ENCODE measurements around the gene ERGIC3. TPM values are rescaled to one million over a fixed set of nuclear protein-coding genes. Genes with fewer than 3 reads are reported as not detected.

Gene ERGIC3
- total and polyA plus RNA-seq, 2 donors (not counting 1 experiment from before 2014, with no cell fraction given), result 191 to 254 TPM

DNA sequence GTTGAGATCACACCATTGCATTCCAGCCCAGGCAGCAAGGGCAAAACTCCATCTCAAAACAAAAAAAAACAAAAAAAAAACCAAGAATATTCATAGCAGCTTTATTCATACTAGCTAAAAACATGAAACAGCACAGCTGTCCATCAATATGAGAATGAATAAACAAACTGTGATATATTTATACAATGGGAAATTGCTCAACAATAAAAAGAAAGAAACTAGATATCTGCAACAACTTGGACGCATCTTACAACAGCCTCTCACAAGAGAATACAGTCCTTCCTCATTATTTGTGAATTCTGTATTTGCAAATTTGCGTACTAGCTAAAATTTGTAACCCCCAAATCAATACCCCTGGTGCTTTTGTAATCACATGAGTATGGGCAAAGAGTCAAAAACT is 45.6 kb downstream of the ERGIC3 start:
- Histone ChIP-seq H3K9me3 (ENCODE audit: control extremely low read depth in 1 of 3, control insufficient read depth in 2 of 3, insufficient read depth in 1 of 3, low read length in 2 of 3) (peaks cover 0 to 7% (median 0%) of the 10 kb centered on the region in 3 donors), H2AFZ (ENCODE audit: insufficient read depth, low read depth, low read length, poor library complexity, severe bottlenecking) (no peak overlapping the region), H4K20me1 (ENCODE audit: control insufficient read depth, insufficient read depth, low read length, poor library complexity, severe bottlenecking) (no peaks in the 10 kb centered on the region), H3K4me3 (ENCODE audit: control extremely low read depth in 1 of 5, extremely low read depth in 1 of 5, insufficient read depth in 1 of 5, low read depth in 2 of 5, low read length in 4 of 5) (no peak overlapping the region), H3K27ac (ENCODE audit: low read length in 2 of 2) (no peak overlapping the region), H3K79me2 (ENCODE audit: control insufficient read depth, insufficient read depth, low read length) (no peaks in the 10 kb centered on the region), H3K4me2 (replicated peaks; ENCODE audit: low read depth, low read length, poor library complexity, severe bottlenecking) (no peak overlapping the region), H3K9ac (ENCODE audit: low read length) (no peak overlapping the region), H3K4me1 (ENCODE audit: control insufficient read depth in 2 of 2, insufficient read depth in 2 of 2, low read length in 2 of 2) (no peaks in the 10 kb centered on the region), H3K27me3 (replicated peaks in 1 of 4; ENCODE audit: control extremely low read depth in 1 of 4, control insufficient read depth in 3 of 4, insufficient read depth in 4 of 4, low read length in 3 of 4) (no peaks in the 10 kb centered on the region), H3K36me3 (replicated peaks in 1 of 2; ENCODE audit: control extremely low read depth in 1 of 2, control insufficient read depth in 1 of 2, extremely low read depth in 1 of 2, insufficient read depth in 2 of 2, low read length in 1 of 2) (no peaks in the 10 kb centered on the region)
- Mint-ChIP-seq H3K27ac (no peak overlapping the region), H3K27me3 (peaks cover 8% of the 10 kb centered on the region), H3K4me3 (no peak overlapping the region), H3K9me3 (ENCODE audit: insufficient read depth) (no peaks in the 10 kb centered on the region), H3K4me1 (no peaks in the 10 kb centered on the region)
- CTCF ChIA-PET, result interaction anchor here (0.6 kb wide), 1 partner anchor 313 kb away, joined by 3 read pairs; no protein-coding TSS in a partner anchor
- WGBS (ENCODE audit: insufficient coverage), result no CpG with 5 or more reads among the region's 2 CpGs
- intact Hi-C loops (cut with micrococcal nuclease), result no loop called here
- TF ChIP-seq EZH2 (IDR thresholded peaks at IDR 0.05; ENCODE audit: borderline replicate concordance, insufficient read depth, low read depth, low read length, poor library complexity, severe bottlenecking), result no peak
- TF ChIP-seq, protein P1, sequence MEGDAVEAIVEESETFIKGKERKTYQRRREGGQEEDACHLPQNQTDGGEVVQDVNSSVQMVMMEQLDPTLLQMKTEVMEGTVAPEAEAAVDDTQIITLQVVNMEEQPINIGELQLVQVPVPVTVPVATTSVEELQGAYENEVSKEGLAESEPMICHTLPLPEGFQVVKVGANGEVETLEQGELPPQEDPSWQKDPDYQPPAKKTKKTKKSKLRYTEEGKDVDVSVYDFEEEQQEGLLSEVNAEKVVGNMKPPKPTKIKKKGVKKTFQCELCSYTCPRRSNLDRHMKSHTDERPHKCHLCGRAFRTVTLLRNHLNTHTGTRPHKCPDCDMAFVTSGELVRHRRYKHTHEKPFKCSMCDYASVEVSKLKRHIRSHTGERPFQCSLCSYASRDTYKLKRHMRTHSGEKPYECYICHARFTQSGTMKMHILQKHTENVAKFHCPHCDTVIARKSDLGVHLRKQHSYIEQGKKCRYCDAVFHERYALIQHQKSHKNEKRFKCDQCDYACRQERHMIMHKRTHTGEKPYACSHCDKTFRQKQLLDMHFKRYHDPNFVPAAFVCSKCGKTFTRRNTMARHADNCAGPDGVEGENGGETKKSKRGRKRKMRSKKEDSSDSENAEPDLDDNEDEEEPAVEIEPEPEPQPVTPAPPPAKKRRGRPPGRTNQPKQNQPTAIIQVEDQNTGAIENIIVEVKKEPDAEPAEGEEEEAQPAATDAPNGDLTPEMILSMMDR (IDR thresholded peaks at IDR 0.05), result no peak
- DNase-seq, result no peak
- no peak for ATAC-seq (ENCODE audit: low read depth)
- POLR2A ChIA-PET, result no interaction called here

GRCh38 chr20:35588397-35588796 is 46.5 kb downstream of the ERGIC3 start:
- H3K4me3 Mint-ChIP-seq, result no peak overlapping the region
- Histone ChIP-seq H3K79me2 (ENCODE audit: control insufficient read depth, insufficient read depth, low read length) (no peaks in the 10 kb centered on the region), H3K4me1 (ENCODE audit: control insufficient read depth in 2 of 2, insufficient read depth in 2 of 2, low read length in 2 of 2) (no peaks in the 10 kb centered on the region), H3K4me2 (replicated peaks; ENCODE audit: low read depth, low read length, poor library complexity, severe bottlenecking) (no peak overlapping the region), H4K20me1 (ENCODE audit: control insufficient read depth, insufficient read depth, low read length, poor library complexity, severe bottlenecking) (no peaks in the 10 kb centered on the region), H3K27ac (ENCODE audit: low read length in 2 of 2) (no peak overlapping the region), H3K27me3 (replicated peaks in 1 of 4; ENCODE audit: control extremely low read depth in 1 of 4, control insufficient read depth in 3 of 4, insufficient read depth in 4 of 4, low read length in 3 of 4) (no peaks in the 10 kb centered on the region), H3K9ac (ENCODE audit: low read length) (no peak overlapping the region), H3K9me3 (ENCODE audit: control extremely low read depth in 1 of 3, control insufficient read depth in 2 of 3, insufficient read depth in 1 of 3, low read length in 2 of 3) (no peaks in the 10 kb centered on the region), H2AFZ (ENCODE audit: insufficient read depth, low read depth, low read length, poor library complexity, severe bottlenecking) (no peak overlapping the region), H3K4me3 (ENCODE audit: control extremely low read depth in 1 of 5, extremely low read depth in 1 of 5, insufficient read depth in 1 of 5, low read depth in 2 of 5, low read length in 4 of 5) (no peak overlapping the region), H3K36me3 (replicated peaks in 1 of 2; ENCODE audit: control extremely low read depth in 1 of 2, control insufficient read depth in 1 of 2, extremely low read depth in 1 of 2, insufficient read depth in 2 of 2, low read length in 1 of 2) (no peaks in the 10 kb centered on the region)
- DNase-seq, result no peak
- intact Hi-C loops (cut with micrococcal nuclease), result no loop called here
- H3K27ac Mint-ChIP-seq, result no peak overlapping the region
- H3K9me3 Mint-ChIP-seq (ENCODE audit: insufficient read depth), result no peaks in the 10 kb centered on the region
- POLR2A ChIA-PET, result no interaction called here
- H3K4me1 Mint-ChIP-seq, result no peaks in the 10 kb centered on the region
- ATAC-seq (ENCODE audit: low read depth), result no peak
- peaks cover 8% of the 10 kb centered on the region for H3K27me3 Mint-ChIP-seq
- TF ChIP-seq, protein P1 (IDR thresholded peaks at IDR 0.05), result no peak
- WGBS (ENCODE audit: insufficient coverage), result 92% methylated on average over 14 of the region's 14 CpGs
- CTCF ChIA-PET, result no interaction called here
